Skin of body (tissue), 2 donors: ENCODE measurements around the gene GEMIN5. TPM values are rescaled to one million over a fixed set of nuclear protein-coding genes. Genes with fewer than 3 reads are reported as not detected.
"Not testable (repeated sequence)": the region's sequence is repeated elsewhere in the genome, so short reads cannot be mapped to it uniquely, and the experiment has no call there.

ENCODE experiments used
- DNase-seq: peaks from one replicate; lab custom pipeline; 2025; lab: John Stamatoyannopoulos, UW
- total RNA-seq: library from RNA; depleted of rRNA; stranded (reverse); fragments of >200 nt; gene quantifications from one replicate; pipeline ENCODE4 v1.2.3, GENCODE V29; 2014

GEMIN5 gene
- total RNA-seq, 1 donor from 2014 or later: 16.6 TPM

GRCh38 chr5:154945695-154946301 is 7.8 kb upstream of the GEMIN5 start:
- DNase-seq: peak; percentile 12

GRCh38 chr5:154944716-154945115 is 6.7 kb upstream of the GEMIN5 start:
- DNase-seq: no peak

GRCh38 chr5:154943527-154943926 is 5.5 kb upstream of the GEMIN5 start:
- DNase-seq: no peak

- peak; percentile 91 for DNase-seq
Observed at GRCh38 chr5:154940772-154941620, 3.0 kb upstream of the GEMIN5 start, which contains the start of gene MRPL22. TSS of gene MRPL22 (plus strand) at chr5:154941073. CDS start at chr5:154941111, 38 bp downstream.

- DNase-seq: no peak
Observed at GRCh38 chr5:154940375-154940771, 2.4 kb upstream of the GEMIN5 start.

GRCh38 chr5:154939387-154939786 is 1.4 kb upstream of the GEMIN5 start:
- not testable (repeated sequence) for DNase-seq

- DNase-seq: no peak
Observed at GRCh38 chr5:154937186-154937717, 759 bp downstream of the GEMIN5 start.

GRCh38 chr5:154934881-154935280 is 3.1 kb downstream of the GEMIN5 start:
- no peak for DNase-seq

- no peak for DNase-seq
Observed at GRCh38 chr5:154933537-154933936, 4.5 kb downstream of the GEMIN5 start.

- no peak for DNase-seq
Observed at GRCh38 chr5:154923441-154924430, 14.3 kb downstream of the GEMIN5 start.

GRCh38 chr5:154917757-154918156 is 20.3 kb downstream of the GEMIN5 start:
- no peak for DNase-seq

- no peak for DNase-seq
Observed at GRCh38 chr5:154916874-154917273, 21.1 kb downstream of the GEMIN5 start.

- not testable (repeated sequence) for DNase-seq
Observed at GRCh38 chr5:154905601-154906000, 32.4 kb downstream of the GEMIN5 start.

GRCh38 chr5:154901913-154902312 is 36.1 kb downstream of the GEMIN5 start:
- no peak for DNase-seq

- DNase-seq: no peak
Observed at GRCh38 chr5:154901276-154901675, 36.7 kb downstream of the GEMIN5 start.

- DNase-seq: no peak
Observed at GRCh38 chr5:154900066-154900465, 37.9 kb downstream of the GEMIN5 start.

- DNase-seq: peak; percentile 42
Observed at GRCh38 chr5:154899151-154899816, 38.7 kb downstream of the GEMIN5 start.

- no peak for DNase-seq
Observed at GRCh38 chr5:154898210-154898609, 39.8 kb downstream of the GEMIN5 start.

GRCh38 chr5:154896562-154897165 is 41.3 kb downstream of the GEMIN5 start:
- DNase-seq: no peak
